GM19099 (cell line): ENCODE results near the gene BMP7.

Source experiments
- POLR2A ChIP-seq: IDR thresholded peaks from 3 replicates; pipeline ENCODE4 v1.6.1; 2011; ENCODE audit warnings: low read depth; ENCODE audit not compliant: insufficient read length; ENCODE audit errors: extremely low read depth

BMP7 gene

DNA sequence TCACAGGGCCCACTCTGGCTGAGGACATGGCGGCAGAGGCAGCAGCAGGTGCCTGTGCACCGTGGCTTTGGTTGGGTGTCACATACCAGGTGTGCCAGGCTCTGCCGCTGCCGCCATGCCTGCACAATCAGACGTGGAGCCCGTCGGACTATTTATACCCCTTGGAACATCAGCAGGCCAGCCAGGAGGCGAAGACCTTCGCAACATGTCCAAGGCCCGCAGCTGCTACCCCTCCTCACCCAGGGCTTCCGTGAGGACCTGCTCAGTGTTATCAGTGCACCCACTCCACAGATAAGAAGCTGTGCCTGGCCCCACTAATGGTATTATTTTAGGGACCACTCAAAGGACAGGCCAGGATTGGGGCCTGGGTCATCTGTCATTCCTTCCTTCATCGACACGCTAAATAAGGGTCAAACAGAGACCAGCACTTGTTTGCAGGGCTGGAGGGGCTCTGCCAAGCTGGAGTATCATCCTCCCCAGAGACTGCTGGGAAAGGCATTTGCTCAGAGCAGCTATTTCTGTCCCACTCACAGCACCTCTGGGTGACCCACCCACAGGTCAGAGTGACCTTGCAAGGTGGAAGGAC is 109.2 kb downstream of the BMP7 start:
- TF ChIP-seq POLR2A, result no peak

DNA sequence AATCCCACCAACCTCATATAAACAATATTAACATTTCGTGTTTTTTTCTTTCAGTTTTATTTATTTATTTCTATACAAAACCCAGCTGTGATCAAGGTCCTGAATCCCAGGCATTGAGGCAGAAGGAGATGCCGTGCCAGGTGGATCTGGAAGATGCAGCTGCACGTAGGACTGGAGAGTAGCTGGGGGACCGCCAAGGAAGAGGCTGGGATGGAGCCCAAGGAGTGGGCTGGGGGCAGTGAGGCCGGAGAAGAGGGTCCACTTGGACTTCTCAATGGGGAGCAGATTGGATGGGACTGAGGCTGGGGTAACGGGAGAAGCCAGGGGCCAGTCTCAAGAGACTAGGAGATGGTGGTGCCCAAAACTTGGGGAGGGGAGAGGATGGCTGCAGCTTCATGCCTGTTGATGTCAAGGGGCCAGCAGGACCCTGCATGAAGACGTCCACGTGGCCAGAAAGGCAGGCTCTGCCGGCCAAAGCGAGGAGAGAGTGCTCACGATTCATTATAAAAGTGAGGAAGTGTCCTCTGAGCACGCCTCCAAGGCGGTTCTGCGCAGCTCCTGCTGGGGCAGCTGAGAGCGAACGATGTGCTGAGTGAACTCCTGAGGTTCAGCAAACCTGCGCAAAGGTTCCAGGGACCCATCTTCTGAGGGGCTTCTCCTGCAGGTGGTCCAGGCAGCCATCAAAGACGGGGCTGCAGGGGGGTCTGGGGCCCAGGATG is 110.3 kb downstream of the BMP7 start:
- TF ChIP-seq POLR2A, result no peak

DNA sequence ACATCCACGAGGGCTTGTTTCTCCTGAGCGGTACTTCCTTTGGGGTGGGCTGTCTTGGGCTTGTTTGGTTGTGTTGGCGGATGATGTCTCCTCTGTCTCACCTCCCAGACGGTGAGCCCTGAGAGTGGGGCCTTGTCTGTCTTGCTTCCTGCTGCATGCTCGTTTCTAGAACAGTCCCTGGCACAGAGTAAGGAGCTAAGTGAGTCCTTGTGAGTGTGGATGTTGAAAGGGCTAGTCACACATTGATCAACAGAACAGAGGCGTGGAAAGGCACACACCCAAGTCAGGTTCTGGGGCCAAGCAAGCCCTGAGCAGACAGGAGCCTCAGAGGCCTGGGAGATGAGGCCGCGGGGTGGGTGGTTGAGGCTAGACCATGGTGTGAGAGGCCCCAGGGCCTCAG is 111.0 kb downstream of the BMP7 start:
- TF ChIP-seq POLR2A, result no peak

DNA sequence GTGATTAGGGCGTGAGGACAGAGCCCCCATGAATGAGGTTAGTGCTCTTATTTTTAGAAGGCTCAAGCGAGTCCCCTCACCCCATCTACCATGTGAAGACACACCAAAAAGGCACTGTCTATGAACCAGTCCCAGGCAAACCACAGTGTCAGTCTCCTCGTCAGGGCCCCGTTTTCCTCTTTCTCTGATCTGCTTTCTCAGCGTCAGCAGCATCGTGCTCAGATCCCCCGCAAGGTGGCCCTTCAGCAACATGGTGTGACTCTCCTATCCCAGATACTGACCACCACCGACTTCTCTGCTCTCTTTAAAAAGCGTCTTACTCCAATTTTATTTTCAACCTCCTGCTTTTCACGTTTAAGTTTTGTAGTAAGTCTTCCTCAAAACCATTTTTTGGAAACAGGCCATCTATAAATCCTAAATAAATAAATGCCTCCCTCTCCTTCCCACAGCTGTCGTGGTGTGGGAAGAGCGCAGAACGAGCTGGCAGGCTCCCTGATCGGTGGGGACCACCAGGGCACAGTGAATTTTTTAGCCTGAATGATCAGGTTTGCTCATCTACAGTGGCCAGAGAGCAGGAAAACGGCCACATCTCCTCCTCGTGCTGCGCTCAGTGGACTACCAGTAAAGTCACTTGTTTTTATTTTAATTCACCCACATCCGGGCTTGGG is 113.1 kb downstream of the BMP7 start:
- TF ChIP-seq POLR2A, result no peak

DNA sequence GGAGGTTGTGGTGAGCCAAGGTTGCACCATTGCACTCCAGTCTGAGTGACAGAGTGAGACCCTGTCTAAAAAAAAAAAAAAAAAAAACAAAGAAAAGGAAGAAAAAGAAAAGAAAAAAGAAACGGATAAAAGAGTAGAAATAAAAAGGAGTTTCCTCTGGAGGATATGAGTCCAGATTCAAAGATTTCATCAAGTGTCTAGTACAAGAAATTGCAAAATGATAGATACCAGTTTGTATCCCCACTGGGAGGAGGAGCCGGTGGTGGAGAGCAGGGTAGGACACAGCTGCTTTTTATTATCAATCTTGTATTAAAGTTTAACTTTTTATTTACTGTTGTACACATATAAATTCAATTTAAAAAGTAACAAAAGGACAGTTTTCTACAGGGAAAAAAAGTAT is 113.9 kb downstream of the BMP7 start:
- TF ChIP-seq POLR2A, result no peak

DNA sequence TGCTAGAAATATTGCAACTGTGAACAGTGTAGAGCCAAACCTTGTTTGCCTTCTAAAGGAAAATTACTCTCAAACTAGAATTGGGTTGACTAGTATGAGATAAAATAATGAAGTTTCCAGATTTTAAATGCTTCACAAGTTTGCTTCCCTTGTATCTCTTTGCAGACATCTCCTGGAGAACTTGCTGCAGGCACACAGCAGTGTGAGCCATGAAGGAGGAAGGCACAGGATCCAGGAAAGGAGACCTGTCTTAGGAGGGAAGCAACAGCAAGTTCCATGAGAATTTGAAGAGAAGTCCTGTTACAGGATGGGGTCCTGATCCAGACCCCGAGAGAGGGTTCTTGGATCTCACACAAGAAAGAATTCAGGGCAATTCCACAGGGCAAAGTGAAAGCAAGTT is 115.9 kb downstream of the BMP7 start:
- no peak for TF ChIP-seq POLR2A

DNA sequence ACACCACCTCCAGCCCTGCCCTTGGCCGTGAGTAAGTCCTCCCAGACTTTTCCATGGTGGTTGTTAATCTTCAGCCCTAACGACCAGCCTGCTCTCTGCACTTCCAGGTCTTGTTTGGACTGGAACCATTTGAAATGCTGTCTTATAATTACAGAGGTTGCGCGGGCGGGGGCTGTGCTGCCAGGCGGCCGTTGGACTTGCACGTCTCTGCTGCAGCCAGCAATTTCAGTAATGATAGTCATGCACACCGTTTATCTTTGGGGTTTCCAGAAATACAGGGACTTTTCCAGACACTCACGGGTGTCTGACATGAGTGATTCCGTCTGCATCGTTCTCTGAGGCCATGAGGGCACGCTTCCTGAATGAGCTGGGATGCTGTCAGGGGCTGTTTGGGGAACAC is 118.2 kb downstream of the BMP7 start:
- no peak for TF ChIP-seq POLR2A

DNA sequence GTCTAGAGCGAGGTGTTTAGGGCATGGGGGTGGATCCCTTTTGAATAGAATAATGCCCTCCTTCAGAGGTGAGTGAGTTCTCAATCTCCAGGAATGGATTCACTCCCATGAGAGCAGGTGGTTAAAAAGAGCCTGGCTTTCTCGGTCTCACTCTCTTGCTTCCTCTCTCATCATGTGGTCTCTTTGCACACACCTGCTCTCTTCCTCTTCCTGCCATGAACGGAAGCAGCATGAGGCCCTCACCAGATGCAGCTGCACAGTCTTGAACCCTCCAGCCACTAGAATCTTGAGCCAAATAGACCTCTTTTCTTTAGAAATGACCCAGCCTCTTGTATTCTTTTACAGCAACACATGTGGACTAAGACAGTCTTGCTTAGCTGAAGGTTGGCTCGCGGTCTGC is 119.3 kb downstream of the BMP7 start:
- TF ChIP-seq POLR2A, result no peak

DNA sequence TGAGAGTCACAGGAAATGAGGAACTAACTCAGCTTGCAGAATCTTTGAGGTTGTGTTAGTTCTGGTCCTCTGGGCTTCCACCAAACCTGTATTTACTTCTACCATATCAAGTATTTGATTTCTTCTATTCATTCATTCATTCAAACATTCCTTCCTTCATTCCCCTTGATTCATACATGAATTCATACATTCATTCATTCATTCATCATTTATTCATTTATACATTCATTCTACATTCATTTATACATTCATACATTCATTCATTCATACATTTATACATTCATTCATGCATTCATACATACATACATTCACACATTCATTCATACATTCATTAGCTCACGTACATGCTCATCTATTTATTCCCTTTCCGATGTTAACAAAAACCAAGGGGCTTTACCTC is 120.3 kb downstream of the BMP7 start:
- TF ChIP-seq POLR2A, result no peak

DNA sequence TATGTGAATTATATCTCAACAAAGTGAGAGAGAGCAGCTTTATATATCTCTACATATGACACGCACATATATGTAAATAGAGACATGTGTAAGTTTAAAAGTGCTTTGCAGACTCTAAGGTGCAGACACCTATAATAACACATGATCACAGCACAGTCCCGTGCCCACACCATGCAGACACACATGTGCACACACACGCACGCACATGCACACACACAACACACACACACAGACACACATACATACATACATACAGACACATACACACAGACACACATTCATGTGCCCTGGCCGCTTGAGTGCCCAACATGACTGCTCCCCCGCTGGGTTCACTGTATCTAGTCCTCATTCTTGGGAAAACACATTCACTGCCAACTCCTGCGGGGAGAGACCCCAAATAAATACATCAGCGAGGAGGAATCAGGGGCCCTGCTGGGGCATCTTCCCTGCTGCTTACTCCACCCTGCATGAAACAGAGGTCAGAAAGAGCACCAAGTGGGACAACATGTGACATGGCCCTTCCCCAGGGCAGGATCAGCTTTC is 121.3 kb downstream of the BMP7 start:
- no peak for TF ChIP-seq POLR2A

DNA sequence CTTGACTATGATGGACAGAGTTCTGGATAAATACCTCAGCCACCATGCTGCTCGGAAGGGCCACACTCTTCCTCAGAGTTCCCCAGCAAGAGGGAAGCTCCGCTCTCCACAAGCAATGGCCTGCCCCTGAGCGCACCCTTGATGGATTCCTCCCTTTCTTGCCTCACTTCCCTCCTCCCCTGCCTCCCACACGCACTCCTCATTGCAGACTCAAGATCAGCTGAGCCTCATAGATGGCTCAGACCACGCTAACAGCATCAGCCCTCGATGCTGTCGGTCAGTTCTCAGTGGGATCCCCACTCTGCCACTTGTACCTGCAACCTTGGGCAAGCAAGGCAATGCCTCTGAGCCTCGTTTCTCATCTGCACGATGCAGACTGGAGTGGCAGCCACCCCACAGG is 123.3 kb downstream of the BMP7 start:
- TF ChIP-seq POLR2A, result no peak

DNA sequence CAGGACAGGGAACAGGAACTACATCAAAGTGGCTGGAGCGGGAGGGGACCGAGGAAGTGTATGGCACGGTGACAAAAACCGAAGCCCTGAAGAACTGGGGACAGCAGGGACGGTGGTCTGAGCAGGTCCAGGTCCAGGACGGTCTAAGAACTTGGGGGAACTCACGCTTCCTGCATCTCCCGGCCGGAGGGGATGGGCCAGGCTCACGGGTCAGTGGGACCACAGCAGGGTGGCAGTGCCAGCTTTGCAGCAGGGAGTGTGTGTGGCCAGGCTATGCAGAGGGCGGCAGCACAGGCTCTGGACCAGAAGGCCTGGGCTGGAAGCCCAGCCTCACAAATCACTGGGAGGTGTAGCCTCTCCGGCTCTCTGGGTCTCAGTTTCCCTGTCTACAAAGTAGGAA is 123.8 kb downstream of the BMP7 start:
- TF ChIP-seq POLR2A, result no peak

DNA sequence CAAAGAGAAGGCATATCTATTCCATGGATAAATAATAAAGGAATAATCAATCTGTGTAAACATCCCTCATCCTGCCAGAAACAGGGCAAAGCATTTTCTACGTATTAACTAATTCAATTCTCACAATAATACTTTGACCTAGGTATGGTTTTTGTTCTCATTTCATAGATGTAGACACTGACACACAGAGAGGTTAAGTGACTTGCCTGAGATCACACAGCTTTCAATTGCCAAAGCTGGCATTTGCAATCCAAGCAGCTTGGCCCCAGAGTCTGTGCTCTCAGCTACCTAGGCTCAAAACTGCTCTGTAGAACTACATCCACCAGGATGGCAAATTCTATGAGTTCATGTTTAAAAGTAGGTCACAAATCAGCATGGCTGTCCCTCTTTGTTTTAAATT is 124.9 kb downstream of the BMP7 start:
- TF ChIP-seq POLR2A, result no peak

DNA sequence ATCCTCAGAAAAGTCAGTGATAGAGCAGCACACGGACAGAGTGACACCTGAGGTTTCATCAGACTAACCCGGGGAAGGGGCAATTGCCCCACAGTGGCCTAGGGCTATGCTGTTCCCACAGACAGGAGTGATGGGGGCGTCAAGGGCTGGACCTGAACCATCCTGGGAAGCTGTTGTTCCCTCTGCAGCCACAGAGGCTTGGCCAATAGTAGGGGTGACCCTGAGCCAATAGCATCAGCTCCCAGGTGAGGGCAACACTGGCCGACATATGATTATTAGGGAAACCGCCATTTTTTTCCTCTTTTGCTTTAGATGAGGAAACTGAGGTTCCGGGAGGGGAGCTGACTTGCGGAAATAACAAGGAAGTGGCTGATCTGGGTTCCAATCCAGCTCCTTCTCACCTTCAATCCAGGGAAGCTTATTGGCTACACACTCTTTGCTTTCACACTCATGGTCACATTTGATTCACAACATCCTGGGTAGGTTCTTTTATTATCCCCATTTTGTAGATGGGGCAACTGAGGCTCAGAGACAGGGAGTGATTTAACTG is 126.0 kb downstream of the BMP7 start:
- TF ChIP-seq POLR2A, result no peak

DNA sequence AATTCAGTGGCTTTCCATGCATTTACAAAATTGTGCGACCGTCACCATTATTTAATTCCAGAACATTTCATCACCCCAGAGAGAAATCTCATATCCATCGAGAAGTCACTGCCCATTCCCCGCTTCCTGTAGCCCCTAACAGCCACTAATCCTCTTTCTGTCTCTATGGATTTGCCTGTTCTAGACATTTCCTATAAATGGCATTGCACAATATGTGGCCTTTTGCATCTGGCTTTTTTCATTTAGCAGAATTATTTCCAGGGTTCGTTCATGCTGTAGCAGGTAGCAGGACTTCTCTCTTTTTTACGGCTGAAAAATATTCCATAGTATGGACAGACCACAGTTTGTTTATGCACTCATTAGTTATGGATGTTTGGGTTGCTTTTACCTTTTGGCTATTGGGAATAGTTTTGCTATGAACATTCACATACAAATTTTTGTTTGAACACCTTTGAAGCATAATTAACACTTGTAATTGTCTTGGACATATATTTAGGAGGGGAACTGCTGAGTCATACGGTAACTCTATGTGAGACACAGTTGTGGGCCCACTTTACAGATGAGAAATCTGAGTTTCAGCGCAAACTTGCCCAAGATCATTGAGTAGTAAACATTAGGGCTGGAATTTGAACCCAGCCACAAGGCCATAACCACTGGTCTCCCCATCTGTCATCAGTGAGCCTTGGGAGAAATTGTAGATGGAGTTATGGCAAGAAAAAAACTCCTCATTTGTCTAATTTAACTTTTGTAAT is 126.9 kb downstream of the BMP7 start:
- TF ChIP-seq POLR2A, result no peak
